Nephron progenitor cell (in vitro differentiated cells): ENCODE data around the gene PHACTR3.

ENCODE experiments used
- DNase-seq: peaks from one replicate; pipeline ENCODE4 v3.0.0; 2021
- H3K27ac Mint-ChIP-seq: 2 replicates; pipeline ENCODE4 v1.8.0; 2021; ENCODE audit warnings: mild to moderate bottlenecking, moderate library complexity, mixed read lengths
- H3K27me3 Mint-ChIP-seq: 2 replicates; pipeline ENCODE4 v1.8.0; 2021; ENCODE audit warnings: mild to moderate bottlenecking, low read depth, mixed read lengths; ENCODE audit not compliant: poor library complexity
- H3K36me3 Mint-ChIP-seq: 2 replicates; pipeline ENCODE4 v1.8.0; 2021; ENCODE audit warnings: low read depth, mixed read lengths
- H3K4me1 Mint-ChIP-seq: 2 replicates; pipeline ENCODE4 v1.8.0; 2021; ENCODE audit warnings: mixed read lengths
- H3K4me3 Mint-ChIP-seq: 2 replicates; pipeline ENCODE4 v1.8.0; 2021; ENCODE audit warnings: mild to moderate bottlenecking, moderate library complexity, mixed read lengths
- H3K9me3 Mint-ChIP-seq: 2 replicates; pipeline ENCODE4 v1.8.0; 2021; ENCODE audit warnings: mild to moderate bottlenecking, moderate library complexity, mixed read lengths
- CTCF ChIP-seq: fragments of 200-600 bp; sonication (generic); IDR thresholded peaks from 2 replicates; pipeline ENCODE4 v1.5.0; 2021; ENCODE audit warnings: antibody characterized with exemption

Gene PHACTR3

GRCh38 chr20:59561228-59561605, 43.1 kb upstream of the PHACTR3 start:
- Mint-ChIP-seq H3K9me3 (peaks cover 32% of the 10 kb centered on the region), H3K4me1 (no peaks in the 10 kb centered on the region), H3K27ac (no peak overlapping the region), H3K36me3 (no peaks in the 10 kb centered on the region), H3K27me3 (peaks cover 28% of the 10 kb centered on the region), H3K4me3 (no peak overlapping the region)
- TF ChIP-seq CTCF: no peak
- DNase-seq: no peak

- no peak for TF ChIP-seq CTCF
- no peak for DNase-seq
- no peaks in the 10 kb centered on the region for H3K36me3 Mint-ChIP-seq
- no peak overlapping the region for H3K4me3 Mint-ChIP-seq
- H3K4me1 Mint-ChIP-seq: no peaks in the 10 kb centered on the region
- no peak overlapping the region for H3K27ac Mint-ChIP-seq
- peaks cover 30% of the 10 kb centered on the region for H3K9me3 Mint-ChIP-seq
- peaks cover 28% of the 10 kb centered on the region for H3K27me3 Mint-ChIP-seq
Observed at GRCh38 chr20:59561614-59562277, 42.6 kb upstream of the PHACTR3 start.

- peaks cover 23% of the 10 kb centered on the region for H3K27me3 Mint-ChIP-seq
- H3K4me1 Mint-ChIP-seq: no peaks in the 10 kb centered on the region
Observed at GRCh38 chr20:59564171-59564570, 40.2 kb upstream of the PHACTR3 start.

GRCh38 chr20:59564943-59565342, 39.4 kb upstream of the PHACTR3 start:
- Mint-ChIP-seq H3K27ac (no peak overlapping the region), H3K4me1 (no peaks in the 10 kb centered on the region), H3K4me3 (no peak overlapping the region), H3K27me3 (peaks cover 21% of the 10 kb centered on the region), H3K9me3 (peaks cover 11% of the 10 kb centered on the region), H3K36me3 (no peaks in the 10 kb centered on the region)
- no peak for DNase-seq
- TF ChIP-seq CTCF: no peak

More at GRCh38 chr20:59564171-59564570, 40.2 kb upstream of the PHACTR3 start:
- peaks cover 14% of the 10 kb centered on the region for H3K9me3 Mint-ChIP-seq
- no peak for TF ChIP-seq CTCF
- no peaks in the 10 kb centered on the region for H3K36me3 Mint-ChIP-seq
- no peak for DNase-seq
- H3K27ac Mint-ChIP-seq: no peak overlapping the region
- H3K4me3 Mint-ChIP-seq: no peak overlapping the region

- Mint-ChIP-seq H3K27ac (no peak overlapping the region), H3K36me3 (no peaks in the 10 kb centered on the region), H3K4me3 (no peak overlapping the region), H3K4me1 (no peaks in the 10 kb centered on the region), H3K27me3 (peaks cover 27% of the 10 kb centered on the region), H3K9me3 (peaks cover 11% of the 10 kb centered on the region)
- no peak for TF ChIP-seq CTCF
- no peak for DNase-seq
Observed at GRCh38 chr20:59565768-59566461, 38.4 kb upstream of the PHACTR3 start.
